ENCODE measurements around the gene ZGRF1. TPM values are rescaled to one million over a fixed set of nuclear protein-coding genes. Genes with fewer than 3 reads are reported as not detected.

ZGRF1 gene, protein sequence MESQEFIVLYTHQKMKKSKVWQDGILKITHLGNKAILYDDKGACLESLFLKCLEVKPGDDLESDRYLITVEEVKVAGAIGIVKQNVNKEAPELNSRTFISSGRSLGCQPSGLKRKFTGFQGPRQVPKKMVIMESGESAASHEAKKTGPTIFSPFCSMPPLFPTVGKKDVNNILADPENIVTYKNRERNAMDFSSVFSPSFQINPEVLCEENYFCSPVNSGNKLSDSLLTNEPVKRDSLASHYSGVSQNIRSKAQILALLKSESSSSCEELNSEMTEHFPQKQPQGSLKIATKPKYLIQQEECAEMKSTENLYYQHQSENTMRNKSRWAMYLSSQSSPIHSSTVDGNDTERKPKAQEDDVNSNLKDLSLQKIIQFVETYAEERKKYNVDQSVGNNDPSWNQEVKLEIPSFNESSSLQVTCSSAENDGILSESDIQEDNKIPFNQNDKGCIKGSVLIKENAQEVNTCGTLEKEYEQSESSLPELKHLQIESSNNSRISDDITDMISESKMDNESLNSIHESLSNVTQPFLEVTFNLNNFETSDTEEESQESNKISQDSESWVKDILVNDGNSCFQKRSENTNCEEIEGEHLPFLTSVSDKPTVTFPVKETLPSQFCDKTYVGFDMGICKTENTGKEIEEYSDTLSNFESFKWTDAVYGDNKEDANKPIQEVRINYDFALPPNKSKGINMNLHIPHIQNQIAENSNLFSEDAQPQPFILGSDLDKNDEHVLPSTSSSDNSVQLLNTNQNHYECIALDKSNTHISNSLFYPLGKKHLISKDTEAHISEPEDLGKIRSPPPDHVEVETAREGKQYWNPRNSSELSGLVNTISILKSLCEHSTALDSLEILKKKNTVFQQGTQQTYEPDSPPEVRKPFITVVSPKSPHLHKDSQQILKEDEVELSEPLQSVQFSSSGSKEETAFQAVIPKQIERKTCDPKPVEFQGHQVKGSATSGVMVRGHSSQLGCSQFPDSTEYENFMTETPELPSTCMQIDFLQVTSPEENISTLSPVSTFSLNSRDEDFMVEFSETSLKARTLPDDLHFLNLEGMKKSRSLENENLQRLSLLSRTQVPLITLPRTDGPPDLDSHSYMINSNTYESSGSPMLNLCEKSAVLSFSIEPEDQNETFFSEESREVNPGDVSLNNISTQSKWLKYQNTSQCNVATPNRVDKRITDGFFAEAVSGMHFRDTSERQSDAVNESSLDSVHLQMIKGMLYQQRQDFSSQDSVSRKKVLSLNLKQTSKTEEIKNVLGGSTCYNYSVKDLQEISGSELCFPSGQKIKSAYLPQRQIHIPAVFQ (N-terminal part only)
- total RNA-seq: 1.2 and 2.4 TPM in 2 replicates

- peak; percentile 76 for TF ChIP-seq CTCF (IDR thresholded peaks at IDR 0.05; ENCODE audit: insufficient read depth, low read length, severe bottlenecking)
- Histone ChIP-seq H3K27me3 (ENCODE audit: control insufficient read depth, insufficient read depth, low read length) (no peaks in the 10 kb centered on the region), H3K36me3 (ENCODE audit: control insufficient read depth, insufficient read depth, low read length) (no peaks in the 10 kb centered on the region), H3K4me3 (ENCODE audit: low read depth, low read length) (peak within 1 kb of the TSS; percentile 64)
- FAIRE-seq (peak; percentile 7), DNase-seq (ENCODE audit: low read depth) (peak; percentile 95)
Observed at GRCh38 chr4:112636688-112637551, at the start of gene ZGRF1, which contains the start of gene LARP7. Gene ZGRF1 (minus strand): TSS chr4:112636909. CDS start chr4:112633176, 3,733 bp downstream. Gene LARP7 (plus strand): TSS chr4:112637143. CDS start chr4:112644670, 7,527 bp downstream.

GRCh38 chr4:112680996-112681395, 44.3 kb upstream of the ZGRF1 start:
- Histone ChIP-seq H3K27me3 (ENCODE audit: control insufficient read depth, insufficient read depth, low read length) (no peaks in the 10 kb centered on the region), H3K4me3 (ENCODE audit: low read depth, low read length) (no peak overlapping the region), H3K36me3 (ENCODE audit: control insufficient read depth, insufficient read depth, low read length) (no peaks in the 10 kb centered on the region)
- no peak for TF ChIP-seq CTCF (IDR thresholded peaks at IDR 0.05; ENCODE audit: insufficient read depth, low read length, severe bottlenecking)
- FAIRE-seq (no peak), DNase-seq (ENCODE audit: low read depth) (no peak)

DNA sequence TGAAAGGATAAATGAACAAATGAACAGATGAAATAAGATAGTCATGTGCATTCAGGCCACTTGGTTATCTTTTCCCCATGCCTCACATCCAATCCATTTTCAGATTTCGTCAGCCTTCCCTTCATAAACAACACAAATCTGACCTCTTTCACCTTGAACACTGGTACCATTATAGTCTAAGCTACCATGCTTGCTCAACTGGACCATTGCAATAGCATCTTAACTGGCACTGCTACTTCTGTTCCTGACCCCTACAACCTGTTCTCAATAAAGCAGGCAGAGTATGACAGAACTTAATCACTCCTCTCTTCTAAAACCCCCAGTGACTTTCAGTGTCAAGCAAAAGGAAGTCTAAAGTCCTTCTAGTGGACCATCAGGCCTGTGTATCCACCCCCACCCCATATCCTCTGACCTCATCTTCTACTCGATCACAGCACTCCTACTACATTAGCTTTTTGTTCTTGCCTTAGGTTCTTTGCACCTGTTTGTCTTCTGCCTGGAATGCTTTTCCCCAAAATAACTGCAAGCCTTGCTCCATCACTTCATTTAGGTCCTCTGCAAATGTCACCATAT, 40.9 kb upstream of the ZGRF1 start:
- no peak for FAIRE-seq
- Histone ChIP-seq H3K4me3 (ENCODE audit: low read depth, low read length) (no peak overlapping the region), H3K27me3 (ENCODE audit: control insufficient read depth, insufficient read depth, low read length) (no peaks in the 10 kb centered on the region), H3K36me3 (ENCODE audit: control insufficient read depth, insufficient read depth, low read length) (no peaks in the 10 kb centered on the region)
- no peak for TF ChIP-seq CTCF (IDR thresholded peaks at IDR 0.05; ENCODE audit: insufficient read depth, low read length, severe bottlenecking)
- no peak for DNase-seq (ENCODE audit: low read depth)

DNA sequence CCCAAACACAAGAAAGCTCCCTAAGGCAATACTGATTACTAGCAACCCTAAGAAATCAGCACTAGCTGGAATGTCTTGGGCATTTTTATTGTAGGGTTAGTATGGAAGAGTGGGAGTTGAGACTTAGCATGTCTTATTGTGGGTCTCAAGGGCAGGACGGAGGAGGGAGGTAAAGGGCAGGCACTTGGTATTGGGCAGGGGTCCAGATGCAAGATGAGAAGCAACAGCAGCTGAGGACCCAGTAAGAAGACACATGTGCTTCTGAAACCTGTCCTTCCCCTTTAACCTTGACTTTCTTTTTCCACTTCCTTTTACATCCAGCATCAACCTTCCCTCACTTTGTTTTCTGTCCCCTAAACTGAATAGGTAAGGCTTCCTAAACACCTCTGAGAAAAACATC, 37.7 kb upstream of the ZGRF1 start:
- Histone ChIP-seq H3K27me3 (ENCODE audit: control insufficient read depth, insufficient read depth, low read length) (no peaks in the 10 kb centered on the region), H3K4me3 (ENCODE audit: low read depth, low read length) (no peak overlapping the region), H3K36me3 (ENCODE audit: control insufficient read depth, insufficient read depth, low read length) (no peaks in the 10 kb centered on the region)
- no peak for DNase-seq (ENCODE audit: low read depth)
- no peak for FAIRE-seq
- TF ChIP-seq CTCF (IDR thresholded peaks at IDR 0.05; ENCODE audit: insufficient read depth, low read length, severe bottlenecking): no peak

Measured in bronchial epithelial cell (primary cell).